Mammary epithelial cell (primary cell): Measurements from ENCODE around the gene CD300LG.

Source experiments
- CTCF ChIP-seq, 2 donors: IDR thresholded peaks in 1 of 2; conservative IDR thresholded peaks in 1 of 2; 2 replicates each; pipeline ENCODE4 v1.5.1; 2011 to 2012; ENCODE audit warnings: inconsistent platforms in 2 of 2, low read length in 2 of 2, mild to moderate bottlenecking in 2 of 2, control low read depth in 1 of 2, low read depth in 1 of 2; ENCODE audit not compliant: insufficient read depth in 1 of 2; ENCODE audit errors: extremely low read depth in 1 of 2
- EZH2 ChIP-seq: IDR thresholded peaks from 2 replicates; pipeline ENCODE4 v1.6.1; 2012; ENCODE audit warnings: low read length, inconsistent platforms, borderline replicate concordance

GRCh38 chr17:43873815-43874214, 26.8 kb downstream of the CD300LG start:
- TF ChIP-seq CTCF (conservative IDR thresholded peaks at IDR 0.05 in 1 of 2, IDR thresholded peaks at IDR 0.05 in 1 of 2; ENCODE audit: extremely low read depth in 1 of 2, insufficient read depth in 1 of 2, low read depth in 1 of 2, low read length in 2 of 2) = no peak
- no peak for TF ChIP-seq EZH2
